KMS-11 (cell line): ENCODE data around the gene RNPS1.

Source experiments
- H2AFZ ChIP-seq: fragments of 200-600 bp; sonication (generic); 2 replicates; pipeline ENCODE4 v1.6.1; 2016; ENCODE audit warnings: antibody characterized with exemption, mixed run types, low read depth
- H3K27ac ChIP-seq: fragments of 200-600 bp; sonication (generic); 2 replicates; pipeline ENCODE4 v1.6.1; 2016; ENCODE audit warnings: mild to moderate bottlenecking, mixed run types
- H3K27me3 ChIP-seq: fragments of 200-600 bp; sonication (generic); 2 replicates; pipeline ENCODE4 v1.6.1; 2017; ENCODE audit warnings: mild to moderate bottlenecking, low read depth, mixed run types, moderate library complexity; ENCODE audit not compliant: insufficient read depth
- H3K36me3 ChIP-seq: fragments of 200-600 bp; sonication (generic); 2 replicates; pipeline ENCODE4 v1.6.1; 2017; ENCODE audit warnings: mild to moderate bottlenecking, mixed run types; ENCODE audit not compliant: insufficient read depth
- H3K4me1 ChIP-seq: fragments of 200-600 bp; sonication (generic); 2 replicates; pipeline ENCODE4 v1.6.1; 2016; ENCODE audit warnings: mild to moderate bottlenecking, low read depth, mixed run types; ENCODE audit not compliant: poor library complexity, severe bottlenecking
- H3K4me2 ChIP-seq: fragments of 200-600 bp; sonication (generic); 2 replicates; pipeline ENCODE4 v1.7.0; 2016; ENCODE audit warnings: mild to moderate bottlenecking, mixed run types
- H3K4me3 ChIP-seq: fragments of 200-600 bp; sonication (generic); IDR thresholded peaks from 2 replicates; pipeline ENCODE4 v1.6.1; 2017; ENCODE audit warnings: low read depth, low read length, mixed read lengths; ENCODE audit not compliant: insufficient read depth
- H3K79me2 ChIP-seq: fragments of 200-600 bp; sonication (generic); 2 replicates; pipeline ENCODE4 v1.6.1; 2016; ENCODE audit warnings: low read depth, mixed run types; ENCODE audit not compliant: insufficient read depth
- H3K9ac ChIP-seq: fragments of 200-600 bp; sonication (generic); 2 replicates; pipeline ENCODE4 v1.6.1; 2016; ENCODE audit warnings: mild to moderate bottlenecking, mixed run types
- H4K20me1 ChIP-seq: fragments of 200-600 bp; sonication (generic); 2 replicates; pipeline ENCODE4 v1.6.1; 2016; ENCODE audit warnings: mild to moderate bottlenecking, mixed run types; ENCODE audit not compliant: insufficient read depth
- TF ChIP-seq, protein P1 (sequence below): fragments of 200-600 bp; sonication (generic); conservative IDR thresholded peaks from 2 replicates; pipeline ENCODE4 v1.6.1; 2017; ENCODE audit warnings: low read depth, mild to moderate bottlenecking, antibody characterized with exemption, low read length, moderate library complexity, mixed read lengths

Gene RNPS1

DNA sequence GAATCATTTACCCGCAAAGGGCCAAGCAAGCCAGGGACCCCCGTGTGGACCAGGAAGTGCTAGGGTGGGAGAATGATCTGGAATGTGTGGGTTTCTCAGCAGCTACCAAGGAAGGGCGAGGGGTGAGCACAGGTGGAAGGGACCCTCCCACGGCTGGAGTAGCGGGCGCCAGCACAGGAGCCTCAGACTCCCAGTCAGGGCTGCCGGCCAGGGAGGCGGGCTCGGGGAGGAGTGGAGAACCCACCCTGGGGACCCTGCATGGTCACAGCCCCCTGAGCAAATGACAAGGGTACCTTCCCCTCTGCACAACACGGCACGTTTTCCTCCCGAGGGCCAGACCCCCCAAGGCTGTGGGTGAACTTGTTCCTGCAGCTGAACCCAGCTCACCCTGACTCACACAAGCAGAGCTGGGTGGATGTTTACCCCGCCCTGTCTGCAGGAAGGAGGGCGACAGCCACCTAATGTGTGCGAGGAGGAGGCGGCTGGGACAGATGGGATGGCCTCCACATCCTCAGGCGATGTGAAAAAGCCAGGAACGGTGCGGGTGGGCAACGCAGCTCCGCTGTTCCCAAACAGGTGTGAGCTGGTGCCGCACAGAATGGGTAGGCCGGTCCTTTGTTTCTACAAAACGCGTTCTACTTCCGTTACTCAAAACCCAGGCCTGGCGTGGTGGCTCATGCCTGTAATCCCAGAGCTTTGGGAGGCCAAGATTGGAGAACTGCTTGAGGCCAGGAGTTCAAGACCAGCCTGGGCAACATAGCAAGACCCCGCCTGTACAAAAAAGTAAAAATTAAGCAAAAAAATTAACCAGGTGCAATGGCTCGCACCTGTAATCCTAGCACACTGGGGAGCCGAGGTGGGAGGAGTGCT is 22.8 kb downstream of the RNPS1 start:
- H3K27ac ChIP-seq = no peak overlapping the region
- no peaks in the 10 kb centered on the region for H4K20me1 ChIP-seq
- no peak overlapping the region for H3K9ac ChIP-seq
- TF ChIP-seq, protein P1, sequence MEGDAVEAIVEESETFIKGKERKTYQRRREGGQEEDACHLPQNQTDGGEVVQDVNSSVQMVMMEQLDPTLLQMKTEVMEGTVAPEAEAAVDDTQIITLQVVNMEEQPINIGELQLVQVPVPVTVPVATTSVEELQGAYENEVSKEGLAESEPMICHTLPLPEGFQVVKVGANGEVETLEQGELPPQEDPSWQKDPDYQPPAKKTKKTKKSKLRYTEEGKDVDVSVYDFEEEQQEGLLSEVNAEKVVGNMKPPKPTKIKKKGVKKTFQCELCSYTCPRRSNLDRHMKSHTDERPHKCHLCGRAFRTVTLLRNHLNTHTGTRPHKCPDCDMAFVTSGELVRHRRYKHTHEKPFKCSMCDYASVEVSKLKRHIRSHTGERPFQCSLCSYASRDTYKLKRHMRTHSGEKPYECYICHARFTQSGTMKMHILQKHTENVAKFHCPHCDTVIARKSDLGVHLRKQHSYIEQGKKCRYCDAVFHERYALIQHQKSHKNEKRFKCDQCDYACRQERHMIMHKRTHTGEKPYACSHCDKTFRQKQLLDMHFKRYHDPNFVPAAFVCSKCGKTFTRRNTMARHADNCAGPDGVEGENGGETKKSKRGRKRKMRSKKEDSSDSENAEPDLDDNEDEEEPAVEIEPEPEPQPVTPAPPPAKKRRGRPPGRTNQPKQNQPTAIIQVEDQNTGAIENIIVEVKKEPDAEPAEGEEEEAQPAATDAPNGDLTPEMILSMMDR = no peak
- no peak overlapping the region for H3K4me3 ChIP-seq
- no peak overlapping the region for H3K4me2 ChIP-seq
- no peak overlapping the region for H2AFZ ChIP-seq
- peaks cover 26% of the 10 kb centered on the region for H3K79me2 ChIP-seq
- H3K36me3 ChIP-seq = peaks cover 7% of the 10 kb centered on the region; the same call in 1 of the 2 replicates
- peaks cover 12% of the 10 kb centered on the region for H3K4me1 ChIP-seq
- no peaks in the 10 kb centered on the region for H3K27me3 ChIP-seq

DNA sequence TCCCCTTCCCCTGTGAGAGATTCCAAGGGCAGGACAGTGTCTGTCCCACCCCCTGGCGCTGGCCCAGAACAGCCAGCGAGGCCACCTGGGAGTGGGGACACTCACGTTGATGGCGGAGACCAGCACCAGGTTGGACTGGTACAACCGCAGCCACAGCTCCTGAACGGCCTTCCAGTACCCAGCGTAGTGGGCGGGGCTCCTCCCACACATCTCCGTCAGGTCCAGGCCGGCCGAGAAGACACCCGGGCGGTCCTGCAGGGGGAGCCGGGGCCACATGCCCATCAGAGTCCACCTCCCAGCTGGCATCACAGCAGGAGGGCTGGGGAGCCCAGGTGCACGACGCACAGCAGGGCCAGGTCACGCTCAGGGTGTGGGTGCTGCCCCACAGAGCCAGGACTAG is 23.6 kb downstream of the RNPS1 start:
- TF ChIP-seq, protein P1 = no peak
- Histone ChIP-seq H3K4me3 (no peak overlapping the region), H2AFZ (no peak overlapping the region), H3K27ac (no peak overlapping the region), H3K4me1 (peaks cover 3% of the 10 kb centered on the region), H3K4me2 (no peak overlapping the region), H3K9ac (no peak overlapping the region), H3K79me2 (peaks cover 17% of the 10 kb centered on the region; the same call in 1 of the 2 replicates), H3K36me3 (peaks cover 7% of the 10 kb centered on the region; the same call in 1 of the 2 replicates), H3K27me3 (no peaks in the 10 kb centered on the region), H4K20me1 (no peaks in the 10 kb centered on the region)

DNA sequence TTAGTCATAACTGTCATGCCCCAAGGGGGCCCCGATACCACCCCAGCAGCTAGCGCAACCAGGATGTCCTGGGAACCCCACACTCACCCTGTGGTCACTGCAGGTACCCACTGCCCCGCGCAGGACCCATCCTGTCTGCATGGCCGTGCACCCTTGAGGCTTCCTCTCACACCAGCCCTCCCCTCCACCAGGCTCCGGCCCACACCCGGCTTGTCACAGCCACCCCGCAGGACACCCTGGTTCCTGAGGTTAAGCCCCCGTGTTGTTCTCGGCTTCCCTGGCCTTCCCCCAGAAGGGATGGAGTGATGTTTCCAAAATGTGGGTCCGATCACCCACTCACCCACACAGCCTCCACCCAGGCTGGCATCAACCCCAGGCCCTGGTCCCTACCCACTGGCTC is 24.1 kb downstream of the RNPS1 start:
- H3K36me3 ChIP-seq = peaks cover 7% of the 10 kb centered on the region; the same call in 1 of the 2 replicates
- no peaks in the 10 kb centered on the region for H3K27me3 ChIP-seq
- no peak overlapping the region for H3K27ac ChIP-seq
- H2AFZ ChIP-seq = no peak overlapping the region
- H4K20me1 ChIP-seq = no peaks in the 10 kb centered on the region
- H3K4me3 ChIP-seq = no peak overlapping the region
- no peaks in the 10 kb centered on the region for H3K4me1 ChIP-seq
- H3K79me2 ChIP-seq = peaks cover 14% of the 10 kb centered on the region; the same call in 1 of the 2 replicates
- TF ChIP-seq, protein P1 = no peak
- H3K9ac ChIP-seq = no peak overlapping the region
- H3K4me2 ChIP-seq = no peak overlapping the region

DNA sequence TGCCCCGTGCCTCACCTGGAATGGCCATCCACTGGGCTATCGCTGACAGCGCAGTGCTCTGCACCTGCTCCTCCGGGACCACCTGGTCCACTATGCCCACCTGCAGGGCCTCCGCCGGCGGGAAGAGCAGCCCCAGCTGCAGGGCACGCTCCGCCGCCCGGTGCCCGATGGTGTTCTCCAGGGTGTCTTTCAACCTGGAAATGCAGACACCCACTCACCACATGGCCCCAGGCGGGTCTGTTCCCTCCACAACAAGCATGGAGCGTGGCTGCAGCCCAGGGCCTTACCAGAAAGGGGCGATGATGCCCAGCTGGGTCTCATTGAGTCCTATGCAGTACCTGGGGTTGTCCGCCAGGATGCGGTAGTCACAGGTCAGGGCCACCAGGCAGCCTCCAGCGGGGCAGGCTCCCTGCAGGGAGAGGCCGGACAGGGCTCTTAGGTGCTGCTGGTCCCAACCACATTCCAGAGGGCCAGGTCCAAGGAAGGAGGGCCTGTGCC is 24.8 kb downstream of the RNPS1 start:
- TF ChIP-seq, protein P1 = no peak
- Histone ChIP-seq H3K27ac (no peak overlapping the region), H3K4me2 (no peak overlapping the region), H3K4me3 (no peak overlapping the region), H3K79me2 (peaks cover 7% of the 10 kb centered on the region; the same call in 1 of the 2 replicates), H3K9ac (no peak overlapping the region), H2AFZ (no peak overlapping the region), H3K27me3 (no peaks in the 10 kb centered on the region), H3K36me3 (peaks cover 7% of the 10 kb centered on the region; the same call in 1 of the 2 replicates), H3K4me1 (no peaks in the 10 kb centered on the region), H4K20me1 (no peaks in the 10 kb centered on the region)
